Prostate gland (tissue), 2 donors: ENCODE measurements around the gene SRI.
"Not testable (repeated sequence)": the region's sequence is repeated elsewhere in the genome, so short reads cannot be mapped to it uniquely, and the experiment has no call there.

Experiments used
- POLR2A ChIP-seq: fragments of 450-650 bp; IDR thresholded peaks from one replicate; pipeline ENCODE4 v1.6.1; 2016; ENCODE audit warnings: antibody characterized with exemption, mild to moderate bottlenecking
- TF ChIP-seq, protein P1 (sequence below), 4 experiments: fragments of 200-600 bp in 2 of 4; fragments of 450-650 bp in 2 of 4; sonication (generic) in 2 of 4; IDR thresholded peaks; 1 replicate in 3 of 4; 2 replicates in 1 of 4; pipeline ENCODE4 v1.5.1; 2016 to 2019; ENCODE audit warnings: antibody characterized with exemption in 4 of 4, mild to moderate bottlenecking in 2 of 4, moderate library complexity in 2 of 4

DNA sequence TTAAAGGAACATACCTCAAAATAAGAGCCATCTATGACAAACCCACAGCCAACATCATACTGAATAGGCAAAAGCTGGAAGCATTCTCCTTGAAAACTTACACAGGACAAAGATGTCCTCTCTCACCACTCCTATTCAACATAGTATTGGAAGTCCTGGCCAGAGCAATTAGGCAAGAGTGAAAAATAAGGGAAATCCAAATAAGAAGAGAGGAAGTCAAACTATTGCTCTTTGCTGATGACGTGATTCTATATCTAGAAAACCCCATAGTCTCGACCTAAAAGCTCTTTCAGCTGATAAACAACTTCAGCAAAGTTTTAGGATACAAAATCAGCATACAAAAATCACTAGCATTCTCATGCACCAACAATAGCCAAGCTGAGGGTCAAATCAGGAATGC is 60.1 kb downstream of the SRI start:
- TF ChIP-seq POLR2A: not testable (repeated sequence)
- TF ChIP-seq, protein P1, sequence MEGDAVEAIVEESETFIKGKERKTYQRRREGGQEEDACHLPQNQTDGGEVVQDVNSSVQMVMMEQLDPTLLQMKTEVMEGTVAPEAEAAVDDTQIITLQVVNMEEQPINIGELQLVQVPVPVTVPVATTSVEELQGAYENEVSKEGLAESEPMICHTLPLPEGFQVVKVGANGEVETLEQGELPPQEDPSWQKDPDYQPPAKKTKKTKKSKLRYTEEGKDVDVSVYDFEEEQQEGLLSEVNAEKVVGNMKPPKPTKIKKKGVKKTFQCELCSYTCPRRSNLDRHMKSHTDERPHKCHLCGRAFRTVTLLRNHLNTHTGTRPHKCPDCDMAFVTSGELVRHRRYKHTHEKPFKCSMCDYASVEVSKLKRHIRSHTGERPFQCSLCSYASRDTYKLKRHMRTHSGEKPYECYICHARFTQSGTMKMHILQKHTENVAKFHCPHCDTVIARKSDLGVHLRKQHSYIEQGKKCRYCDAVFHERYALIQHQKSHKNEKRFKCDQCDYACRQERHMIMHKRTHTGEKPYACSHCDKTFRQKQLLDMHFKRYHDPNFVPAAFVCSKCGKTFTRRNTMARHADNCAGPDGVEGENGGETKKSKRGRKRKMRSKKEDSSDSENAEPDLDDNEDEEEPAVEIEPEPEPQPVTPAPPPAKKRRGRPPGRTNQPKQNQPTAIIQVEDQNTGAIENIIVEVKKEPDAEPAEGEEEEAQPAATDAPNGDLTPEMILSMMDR (IDR thresholded peaks at IDR 0.05): not testable (repeated sequence)
